Rectal smooth muscle tissue (tissue), 1 donor: ENCODE measurements around the gene HNRNPUL1.
"Not testable (repeated sequence)": the region's sequence is repeated elsewhere in the genome, so short reads cannot be mapped to it uniquely, and the experiment has no call there.

Experiments used
- H3K27ac ChIP-seq: one replicate; pipeline ENCODE4 v1.7.0; 2013; ENCODE audit warnings: low read depth, low read length, inconsistent platforms
- H3K27me3 ChIP-seq: one replicate; pipeline ENCODE4 v1.7.0; 2013; ENCODE audit warnings: low read length; ENCODE audit not compliant: control insufficient read depth, insufficient read depth
- H3K36me3 ChIP-seq: one replicate; pipeline ENCODE4 v1.7.0; 2013; ENCODE audit warnings: low read length; ENCODE audit not compliant: control insufficient read depth, insufficient read depth
- H3K4me1 ChIP-seq: one replicate; pipeline ENCODE4 v1.7.0; 2013; ENCODE audit warnings: low read length; ENCODE audit not compliant: control insufficient read depth, insufficient read depth
- H3K4me3 ChIP-seq: one replicate; pipeline ENCODE4 v1.7.0; 2013; ENCODE audit warnings: low read length
- H3K9ac ChIP-seq: one replicate; pipeline ENCODE4 v1.7.0; 2013; ENCODE audit warnings: low read length

Gene HNRNPUL1

GRCh38 chr19:41225238-41226052 lies 38.7 kb upstream of the HNRNPUL1 start:
- no peaks in the 10 kb centered on the region for H3K27me3 ChIP-seq
- peak overlapping the region; percentile 60 for H3K4me3 ChIP-seq
- no peak overlapping the region for H3K9ac ChIP-seq
- H3K36me3 ChIP-seq = no peaks in the 10 kb centered on the region
- peaks cover 14% of the 10 kb centered on the region for H3K4me1 ChIP-seq
- H3K27ac ChIP-seq = peak overlapping the region; percentile 87

GRCh38 chr19:41226053-41226873 lies 37.9 kb upstream of the HNRNPUL1 start:
- H3K4me3 ChIP-seq = peak overlapping the region; percentile 60
- peaks cover 10% of the 10 kb centered on the region for H3K4me1 ChIP-seq
- H3K9ac ChIP-seq = no peak overlapping the region
- no peaks in the 10 kb centered on the region for H3K36me3 ChIP-seq
- no peaks in the 10 kb centered on the region for H3K27me3 ChIP-seq
- peak overlapping the region; percentile 87 for H3K27ac ChIP-seq

GRCh38 chr19:41226874-41227390 lies 37.2 kb upstream of the HNRNPUL1 start:
- Histone ChIP-seq H3K9ac (no peak overlapping the region), H3K27me3 (no peaks in the 10 kb centered on the region), H3K36me3 (no peaks in the 10 kb centered on the region), H3K4me1 (peaks cover 10% of the 10 kb centered on the region), H3K4me3 (peak overlapping the region; percentile 60), H3K27ac (peak overlapping the region; percentile 87)

GRCh38 chr19:41228486-41228885 lies 35.7 kb upstream of the HNRNPUL1 start:
- Histone ChIP-seq H3K27ac (no peak overlapping the region), H3K27me3 (no peaks in the 10 kb centered on the region), H3K36me3 (no peaks in the 10 kb centered on the region), H3K9ac (no peak overlapping the region), H3K4me1 (peaks cover 6% of the 10 kb centered on the region), H3K4me3 (no peak overlapping the region)

GRCh38 chr19:41229338-41229737 lies 34.8 kb upstream of the HNRNPUL1 start:
- not testable (repeated sequence) for H3K4me3 ChIP-seq, H3K4me1 ChIP-seq, H3K36me3 ChIP-seq, H3K27ac ChIP-seq, H3K27me3 ChIP-seq, H3K9ac ChIP-seq

DNA sequence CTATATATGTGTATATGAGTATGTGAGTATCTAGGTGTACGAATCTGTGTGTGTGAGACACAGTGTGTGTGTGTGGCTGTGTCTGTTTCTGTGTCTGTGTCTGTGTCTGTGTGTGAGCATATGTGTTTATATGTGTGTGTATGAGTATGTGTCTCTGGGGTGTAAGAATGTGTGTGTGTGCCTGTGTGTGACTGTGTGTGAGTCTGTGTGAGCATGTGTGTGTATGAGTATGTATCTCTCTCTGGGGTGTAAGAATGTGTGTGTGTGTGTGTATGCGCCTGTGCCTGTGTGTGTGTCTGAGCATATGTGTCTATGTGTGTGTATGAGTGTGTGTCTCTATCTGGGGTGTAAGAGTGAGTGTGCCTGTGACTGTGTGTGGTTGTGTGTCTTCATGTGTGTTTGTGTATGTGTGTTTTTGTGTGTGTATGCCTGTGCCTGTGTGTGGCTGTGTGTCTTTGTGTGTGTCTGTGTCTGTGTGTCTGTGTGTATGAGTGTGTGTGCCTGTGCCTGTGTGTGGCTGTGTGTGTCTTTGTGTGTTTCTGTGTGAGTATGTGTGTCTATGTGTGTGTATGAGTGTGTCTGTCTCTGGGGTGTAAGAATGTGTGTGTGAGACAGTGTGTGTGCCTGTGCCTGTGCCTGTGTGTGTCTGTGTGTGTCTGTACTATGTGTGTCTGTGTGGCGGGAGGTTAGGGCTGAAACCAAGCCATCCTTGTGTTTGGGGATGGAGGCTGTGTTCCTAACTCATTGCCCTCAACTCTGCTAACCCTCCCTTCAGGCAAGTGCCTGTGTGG lies 33.9 kb upstream of the HNRNPUL1 start:
- Histone ChIP-seq H3K4me3 (no peak overlapping the region), H3K9ac (no peak overlapping the region), H3K27me3 (no peaks in the 10 kb centered on the region), H3K36me3 (peaks cover 3% of the 10 kb centered on the region), H3K27ac (no peak overlapping the region), H3K4me1 (peaks cover 6% of the 10 kb centered on the region)

DNA sequence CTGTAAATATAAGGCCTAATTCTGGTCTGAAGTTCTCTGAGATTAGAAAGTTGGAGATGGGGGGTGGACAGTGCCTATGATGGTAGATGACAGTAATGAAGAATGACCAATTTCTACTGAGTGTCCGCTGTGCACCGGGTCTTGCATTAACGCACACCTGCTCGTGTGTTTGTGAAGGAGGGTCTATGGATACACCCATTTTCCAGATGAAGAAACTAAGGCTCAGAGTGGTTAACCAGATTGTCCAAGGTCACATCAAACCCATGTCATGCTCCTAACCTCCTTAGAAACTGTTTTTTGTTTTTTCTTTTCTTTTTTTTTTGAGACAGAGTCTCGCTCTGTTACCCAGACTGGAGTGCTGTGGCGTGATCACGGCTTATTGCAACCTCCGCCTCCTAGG lies 31.5 kb upstream of the HNRNPUL1 start:
- Histone ChIP-seq H3K27me3 (no peaks in the 10 kb centered on the region), H3K36me3 (peaks cover 11% of the 10 kb centered on the region), H3K27ac (no peak overlapping the region), H3K4me1 (no peaks in the 10 kb centered on the region), H3K4me3 (no peak overlapping the region), H3K9ac (no peak overlapping the region)

- Histone ChIP-seq H3K27me3 (no peaks in the 10 kb centered on the region), H3K27ac (no peak overlapping the region), H3K36me3 (peaks cover 20% of the 10 kb centered on the region)
Measured at GRCh38 chr19:41233748-41234240, 30.4 kb upstream of the HNRNPUL1 start.

GRCh38 chr19:41234512-41235168 lies 29.5 kb upstream of the HNRNPUL1 start:
- Histone ChIP-seq H3K27ac (no peak overlapping the region), H3K27me3 (no peaks in the 10 kb centered on the region), H3K36me3 (peaks cover 28% of the 10 kb centered on the region), H3K4me1 (no peaks in the 10 kb centered on the region), H3K4me3 (no peak overlapping the region), H3K9ac (no peak overlapping the region)

More at GRCh38 chr19:41233748-41234240, 30.4 kb upstream of the HNRNPUL1 start:
- Histone ChIP-seq H3K4me1 (no peaks in the 10 kb centered on the region), H3K4me3 (no peak overlapping the region), H3K9ac (no peak overlapping the region)

DNA sequence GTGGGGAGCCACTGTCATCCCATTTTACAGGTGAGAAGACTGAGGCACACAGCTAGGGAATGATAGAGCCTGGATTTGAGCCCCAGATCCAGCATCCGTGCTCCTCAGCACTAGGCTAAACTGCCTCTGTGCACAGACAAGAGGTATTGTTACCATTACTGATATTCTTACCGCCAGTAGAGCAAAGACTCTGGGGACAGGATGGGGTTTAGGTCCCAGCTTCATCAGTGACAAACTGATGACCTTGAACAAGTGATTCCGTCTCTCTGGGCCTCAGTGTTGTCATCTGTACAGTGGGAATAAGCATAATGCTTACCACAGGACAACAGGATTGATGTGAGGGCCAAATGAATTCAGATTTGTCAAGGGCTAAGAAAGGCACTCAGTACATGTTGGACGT lies 28.7 kb upstream of the HNRNPUL1 start:
- Histone ChIP-seq H3K27me3 (no peaks in the 10 kb centered on the region), H3K27ac (no peak overlapping the region), H3K36me3 (peaks cover 35% of the 10 kb centered on the region), H3K4me1 (no peaks in the 10 kb centered on the region), H3K4me3 (no peak overlapping the region), H3K9ac (no peak overlapping the region)

DNA sequence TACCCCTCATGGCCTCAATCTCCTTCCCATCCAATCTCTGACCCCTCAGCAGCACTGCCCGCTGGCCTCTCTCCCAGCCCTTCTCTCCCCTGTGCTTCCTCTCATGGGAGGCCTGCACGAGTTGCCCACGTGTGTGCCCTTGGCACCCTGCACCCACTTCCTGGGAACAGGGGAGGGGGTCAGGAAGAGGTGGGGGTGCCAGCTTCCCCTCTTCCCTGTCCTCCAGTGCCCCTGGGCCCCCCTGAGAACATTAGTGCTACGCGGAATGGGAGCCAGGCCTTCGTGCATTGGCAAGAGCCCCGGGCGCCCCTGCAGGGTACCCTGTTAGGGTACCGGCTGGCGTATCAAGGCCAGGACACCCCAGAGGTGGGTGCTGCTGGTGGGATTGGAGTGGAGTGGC lies 25.9 kb upstream of the HNRNPUL1 start:
- no peaks in the 10 kb centered on the region for H3K4me1 ChIP-seq
- H3K4me3 ChIP-seq = no peak overlapping the region
- H3K27ac ChIP-seq = no peak overlapping the region
- no peaks in the 10 kb centered on the region for H3K27me3 ChIP-seq
- peaks cover 46% of the 10 kb centered on the region for H3K36me3 ChIP-seq
- no peak overlapping the region for H3K9ac ChIP-seq
